PC-9 (cell line): Measurements from ENCODE around the gene SLC1A2.

Source experiments
- EZH2 ChIP-seq: fragments of 200-600 bp; sonication (generic); IDR thresholded peaks from 2 replicates; pipeline ENCODE4 v1.8.0; 2017; ENCODE audit warnings: antibody characterized with exemption, low read depth
- TF ChIP-seq, protein P1 (sequence below): fragments of 200-600 bp; sonication (generic); conservative IDR thresholded peaks from 2 replicates; pipeline ENCODE4 v1.6.1; 2017; ENCODE audit warnings: mixed run types, antibody characterized with exemption, mild to moderate bottlenecking, moderate library complexity

DNA sequence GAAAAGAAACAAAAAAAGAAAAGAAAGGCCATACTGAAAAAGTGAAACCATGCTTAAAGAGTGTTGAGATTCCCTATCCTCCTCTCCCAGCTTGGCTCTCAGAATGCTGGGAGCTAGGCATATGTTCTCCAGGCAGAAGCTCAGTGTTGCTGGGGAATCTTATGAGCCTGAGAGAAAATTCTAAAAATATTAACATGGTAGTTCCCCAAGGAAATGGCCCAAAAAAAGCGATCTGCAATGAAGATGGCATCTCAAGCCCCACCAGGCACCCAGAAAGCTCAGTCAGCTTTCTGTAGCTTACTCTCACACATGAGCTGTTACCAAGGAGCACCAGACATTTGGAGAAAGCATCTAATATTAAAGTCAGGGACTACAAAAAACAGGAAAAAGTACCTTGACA lies 185.8 kb downstream of the SLC1A2 start:
- TF ChIP-seq EZH2 = no peak
- TF ChIP-seq, protein P1, sequence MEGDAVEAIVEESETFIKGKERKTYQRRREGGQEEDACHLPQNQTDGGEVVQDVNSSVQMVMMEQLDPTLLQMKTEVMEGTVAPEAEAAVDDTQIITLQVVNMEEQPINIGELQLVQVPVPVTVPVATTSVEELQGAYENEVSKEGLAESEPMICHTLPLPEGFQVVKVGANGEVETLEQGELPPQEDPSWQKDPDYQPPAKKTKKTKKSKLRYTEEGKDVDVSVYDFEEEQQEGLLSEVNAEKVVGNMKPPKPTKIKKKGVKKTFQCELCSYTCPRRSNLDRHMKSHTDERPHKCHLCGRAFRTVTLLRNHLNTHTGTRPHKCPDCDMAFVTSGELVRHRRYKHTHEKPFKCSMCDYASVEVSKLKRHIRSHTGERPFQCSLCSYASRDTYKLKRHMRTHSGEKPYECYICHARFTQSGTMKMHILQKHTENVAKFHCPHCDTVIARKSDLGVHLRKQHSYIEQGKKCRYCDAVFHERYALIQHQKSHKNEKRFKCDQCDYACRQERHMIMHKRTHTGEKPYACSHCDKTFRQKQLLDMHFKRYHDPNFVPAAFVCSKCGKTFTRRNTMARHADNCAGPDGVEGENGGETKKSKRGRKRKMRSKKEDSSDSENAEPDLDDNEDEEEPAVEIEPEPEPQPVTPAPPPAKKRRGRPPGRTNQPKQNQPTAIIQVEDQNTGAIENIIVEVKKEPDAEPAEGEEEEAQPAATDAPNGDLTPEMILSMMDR = no peak
